Activated CD4-positive, alpha-beta T cell treated with anti-CD3 and anti-CD28 coated beads for 24 hours (primary cell): ENCODE data around the gene IGSF6.

Experiments used
- DNase-seq, 2 donors: peaks; one replicate each; pipeline ENCODE4 v3.0.0-alpha.2; 2020; ENCODE audit warnings: low read depth in 2 of 2

Gene IGSF6

DNA sequence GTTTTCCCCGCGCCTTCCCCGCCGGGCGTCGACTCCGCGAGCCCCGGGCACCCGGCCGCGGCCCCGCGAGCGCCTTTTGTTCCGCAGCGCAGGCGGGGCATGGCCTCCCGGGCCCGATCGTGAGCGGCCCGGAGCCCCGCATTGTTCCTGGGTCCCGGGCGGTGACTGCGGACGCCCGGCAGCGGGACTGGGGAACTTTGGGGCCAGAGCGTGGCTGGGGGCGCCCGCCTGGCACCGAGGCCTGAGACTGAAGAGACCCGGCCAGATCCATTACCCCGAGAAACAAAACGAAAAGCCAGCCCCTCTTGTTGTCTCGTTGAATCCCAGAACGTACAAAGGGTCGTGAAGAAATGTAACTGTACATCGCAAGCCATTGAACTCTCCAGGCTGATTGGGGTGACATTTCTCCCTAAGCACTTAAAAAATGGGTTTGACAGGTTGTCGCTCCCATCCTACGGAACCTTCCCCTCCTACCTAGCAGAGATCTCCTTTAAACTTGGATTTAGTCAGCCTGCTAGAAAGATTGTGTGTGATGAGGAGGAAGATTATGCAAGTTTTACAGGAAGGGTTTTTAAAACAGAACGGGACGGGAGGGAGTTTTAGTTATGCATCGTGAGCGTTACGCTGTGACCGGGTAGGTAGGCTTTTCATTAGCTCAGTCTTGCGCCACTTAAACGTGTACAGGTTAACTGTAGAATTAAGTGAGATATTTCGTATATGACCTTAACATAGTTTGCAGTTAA lies 52.2 kb downstream of the IGSF6 start:
- DNase-seq = no peak

DNA sequence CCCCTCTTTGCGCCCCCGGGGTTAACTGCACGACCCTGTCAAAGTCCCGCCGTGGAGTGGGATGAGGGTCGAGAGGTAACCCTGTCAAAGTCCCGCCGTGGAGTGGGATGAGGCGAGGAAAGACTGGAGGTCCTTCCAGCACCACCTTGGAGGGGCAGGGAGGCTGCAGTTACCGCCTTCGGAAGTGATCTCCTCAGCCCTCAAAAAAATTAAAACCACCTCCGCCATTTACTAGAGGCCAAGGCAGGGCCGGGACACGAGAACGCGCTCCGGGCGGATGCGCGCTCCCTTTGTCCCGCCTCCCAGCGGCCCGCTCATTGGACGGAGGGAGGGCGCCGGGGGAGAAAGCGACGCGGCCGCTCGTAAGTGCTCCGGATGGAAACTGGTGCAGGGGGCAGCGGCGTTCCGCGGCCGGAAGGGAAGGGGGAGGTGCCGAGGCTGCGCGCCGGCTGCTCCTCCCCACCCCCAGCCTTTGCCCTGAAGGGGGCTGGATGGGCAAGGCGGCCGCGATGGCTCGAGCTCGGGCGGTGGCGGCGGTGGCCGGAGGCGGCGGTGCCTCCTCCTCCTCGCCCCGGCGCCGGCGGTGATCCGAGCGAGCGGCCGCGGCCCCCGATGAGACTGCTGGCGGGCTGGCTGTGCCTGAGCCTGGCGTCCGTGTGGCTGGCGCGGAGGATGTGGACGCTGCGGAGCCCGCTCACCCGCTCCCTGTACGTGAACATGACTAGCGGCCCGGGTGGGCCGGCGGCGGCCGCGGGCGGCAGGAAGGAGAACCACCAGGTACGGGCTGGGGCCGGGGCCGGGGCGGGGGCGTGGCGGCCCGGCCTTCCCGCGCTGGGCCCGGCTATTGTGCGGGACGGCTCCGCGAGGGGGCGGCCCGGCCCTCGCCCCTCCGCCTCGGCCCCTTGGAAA lies 53.0 kb downstream of the IGSF6 start, which contains the start of gene METTL9:
Gene METTL9, plus strand, starts transcription at position 456 of the 909 bp plus-strand sequence. Its CDS starts 157 bp downstream, at position 613.
- DNase-seq = peak; percentile 89

DNA sequence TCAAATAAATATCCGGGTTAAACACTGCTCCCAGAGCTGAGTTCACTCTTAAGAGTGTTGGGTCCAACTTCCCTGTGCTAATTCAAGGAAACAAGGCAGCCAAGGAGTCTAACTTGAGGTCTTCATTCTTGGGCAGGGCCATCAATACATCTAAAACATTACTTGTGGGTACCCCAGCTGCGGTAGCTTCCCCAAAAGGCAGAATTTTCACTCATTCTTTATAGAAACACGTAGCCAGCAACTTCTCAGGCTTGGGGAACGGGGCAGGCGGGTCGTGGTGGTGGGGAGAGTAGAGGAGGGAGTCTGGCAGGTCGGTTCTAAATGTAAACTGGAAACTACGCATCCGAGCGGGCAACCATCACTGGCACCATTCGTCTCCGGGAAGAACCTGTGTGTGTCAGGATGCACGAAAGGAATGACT lies 53.7 kb downstream of the IGSF6 start:
- peak in 1 of 2 donors; percentile 12 for DNase-seq

DNA sequence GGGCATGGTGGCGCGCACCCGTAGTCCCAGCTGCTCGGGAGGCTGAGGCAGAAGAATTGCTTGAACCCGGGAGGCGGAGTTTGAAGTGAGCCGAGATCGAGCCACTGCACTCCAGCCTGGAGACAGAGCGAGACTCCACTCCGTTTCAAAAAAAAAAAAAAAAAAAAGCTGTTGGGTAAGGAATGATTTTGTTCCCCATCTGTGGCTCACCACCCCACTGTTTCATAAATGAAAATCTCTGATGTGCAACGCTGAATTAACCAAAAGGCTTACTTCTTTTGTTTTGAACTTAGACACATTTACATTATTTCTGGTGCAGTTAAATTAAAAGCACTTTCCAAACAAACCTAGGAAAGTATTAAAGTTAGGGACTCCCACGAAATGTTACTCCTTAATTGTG lies 54.2 kb downstream of the IGSF6 start:
- DNase-seq = no peak

- DNase-seq = no peak
Observed at GRCh38 chr16:21597561-21598030, 54.8 kb downstream of the IGSF6 start.

DNA sequence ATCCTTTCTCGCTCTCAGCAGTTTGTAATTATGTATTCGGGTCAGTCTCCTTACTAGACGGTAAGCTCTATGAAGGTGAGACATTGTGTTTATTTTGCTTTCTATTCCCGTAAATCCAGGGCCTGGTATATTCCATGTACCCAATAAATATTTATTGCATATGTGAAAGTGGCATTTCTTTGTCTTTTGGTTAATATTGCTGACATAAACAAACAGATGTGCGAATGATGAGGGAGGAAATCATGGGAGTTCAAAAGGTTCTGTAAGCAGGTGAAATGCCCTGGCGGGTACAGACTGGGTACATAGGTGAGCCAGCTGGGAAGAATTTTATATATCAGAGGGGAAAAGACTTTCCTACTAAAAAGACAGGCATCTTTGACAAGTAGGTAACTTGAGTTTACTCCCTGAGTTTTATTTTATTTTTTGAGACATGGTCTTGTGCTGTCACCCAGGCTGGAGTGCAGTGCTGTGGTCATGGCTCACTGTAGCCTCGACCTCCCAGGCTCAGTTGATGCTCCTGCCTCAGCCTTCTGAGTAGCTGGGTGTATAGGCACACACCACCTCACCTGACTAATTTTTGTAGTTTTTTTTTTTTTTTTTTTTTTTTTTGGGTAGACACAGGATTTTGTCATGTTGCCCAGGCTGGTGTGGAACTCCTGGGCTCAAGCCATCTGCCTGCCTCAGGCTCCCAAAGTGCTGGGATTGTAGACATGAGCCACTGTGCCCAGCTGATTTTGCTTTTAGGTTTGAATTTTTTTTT lies 58.7 kb downstream of the IGSF6 start:
- no peak for DNase-seq

GRCh38 chr16:21592191-21592590 lies 60.2 kb downstream of the IGSF6 start:
- no peak for DNase-seq

DNA sequence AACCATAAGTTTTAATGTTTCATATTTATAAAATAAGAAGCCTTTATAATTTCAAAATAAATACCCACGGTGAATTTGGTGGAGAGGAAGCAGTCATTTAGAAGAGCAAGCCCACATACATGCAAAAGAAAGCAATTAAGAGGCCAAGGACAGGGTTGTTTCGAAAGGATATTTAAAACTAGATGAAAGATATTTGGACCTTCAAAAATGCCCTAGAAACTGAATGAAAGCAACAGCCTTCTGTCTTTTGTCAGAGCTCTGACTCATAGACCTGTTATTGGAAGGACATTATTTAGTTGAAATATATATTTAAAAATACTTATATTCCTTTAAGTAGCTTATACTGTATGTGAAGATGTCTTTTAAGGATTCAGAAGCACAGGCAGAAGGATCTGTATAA lies 61.6 kb downstream of the IGSF6 start:
- no peak for DNase-seq

- no peak for DNase-seq
Observed at GRCh38 chr16:21590287-21590686, 62.1 kb downstream of the IGSF6 start.

DNA sequence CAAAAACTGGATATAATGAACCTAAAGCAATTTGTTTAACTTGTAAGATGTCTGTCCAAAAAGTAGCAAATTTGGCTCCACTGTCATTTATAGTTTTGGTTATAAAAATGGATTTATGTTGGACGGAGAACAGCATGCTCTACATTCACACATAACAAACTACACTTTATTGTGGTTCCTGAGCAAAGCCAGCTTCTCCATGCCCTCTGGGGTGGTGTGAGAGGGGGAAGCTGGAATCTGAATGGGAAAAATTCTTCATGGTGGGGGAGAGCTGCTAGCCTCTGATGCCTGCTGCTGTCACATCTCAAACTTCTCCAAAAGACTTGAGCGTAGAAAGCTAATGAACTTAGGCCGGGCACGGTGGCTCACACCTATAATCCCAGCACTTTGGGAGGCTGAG lies 62.9 kb downstream of the IGSF6 start:
- no peak for DNase-seq
